LNCaP clone FGC (cell line): Measurements from ENCODE around the gene PDPK1.

ENCODE experiments used
- DNase-seq: peaks from one replicate; pipeline ENCODE4 v3.0.0-alpha.2; 2011; ENCODE audit warnings: low read depth
- H3K4me3 ChIP-seq: 2 replicates; pipeline ENCODE4 v1.5.1; 2011; ENCODE audit warnings: mild to moderate bottlenecking, low read depth, low read length, control low read depth
- CTCF ChIP-seq: IDR thresholded peaks from 2 replicates; pipeline ENCODE4 v1.5.1; 2012; ENCODE audit warnings: mild to moderate bottlenecking; ENCODE audit not compliant: control insufficient read depth, insufficient read depth; ENCODE audit errors: extremely low read depth

Gene PDPK1

GRCh38 chr16:2518823-2519710 is 18.8 kb upstream of the PDPK1 start:
- DNase-seq = no peak
- peak overlapping the region; percentile 36 for H3K4me3 ChIP-seq
- no peak for TF ChIP-seq CTCF

GRCh38 chr16:2519711-2520080 is 18.1 kb upstream of the PDPK1 start:
- TF ChIP-seq CTCF = no peak
- H3K4me3 ChIP-seq = peak overlapping the region; percentile 36
- no peak for DNase-seq

GRCh38 chr16:2520097-2520783 is 17.6 kb upstream of the PDPK1 start, which contains the start of gene AMDHD2:
Gene AMDHD2 (plus strand): TSS chr16:2520371. CDS start chr16:2520459, 88 bp downstream.
- peak within 1 kb of the TSS; percentile 80 for H3K4me3 ChIP-seq
- DNase-seq = peak; percentile 64
- TF ChIP-seq CTCF = no peak

GRCh38 chr16:2520784-2521531 is 16.9 kb upstream of the PDPK1 start:
- peak overlapping the region; percentile 80 for H3K4me3 ChIP-seq
- no peak for TF ChIP-seq CTCF
- DNase-seq = no peak

- TF ChIP-seq CTCF = no peak
- no peak for DNase-seq
- H3K4me3 ChIP-seq = no peak overlapping the region
Measured at GRCh38 chr16:2523801-2524231, 14.0 kb upstream of the PDPK1 start.

- H3K4me3 ChIP-seq = no peak overlapping the region
- no peak for TF ChIP-seq CTCF
- no peak for DNase-seq
Measured at GRCh38 chr16:2524339-2524938, 13.4 kb upstream of the PDPK1 start.
